ENCODE results near the gene RAB14.
A peak's percentile ranks its signal among the peaks of the same experiment; 100 is the strongest.

The RAB14 gene

DNA sequence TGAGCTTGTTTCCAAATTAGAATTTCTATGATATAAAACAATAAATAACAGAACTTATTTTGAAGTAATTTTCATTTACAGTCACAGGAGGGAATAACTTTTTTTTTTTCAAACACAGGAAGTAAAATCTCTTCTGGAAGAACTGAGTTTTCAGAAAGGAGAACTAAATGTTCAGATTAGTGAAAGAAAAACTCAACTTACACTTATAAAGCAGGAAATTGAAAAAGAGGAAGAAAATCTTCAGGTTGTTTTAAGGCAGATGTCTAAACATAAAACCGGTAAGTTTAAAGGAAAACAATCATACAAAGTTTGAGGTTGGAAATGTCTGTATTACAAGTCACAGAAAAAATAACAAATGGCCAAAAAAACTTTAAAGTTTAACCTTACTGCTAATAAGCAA, 41.6 kb downstream of the RAB14 start:
- no peaks in the 10 kb centered on the region for H3K27me3 ChIP-seq
- H3K36me3 ChIP-seq: peaks cover 34 to 95% (median 86%) of the 10 kb centered on the region in 11 experiments
- no peaks in the 10 kb centered on the region for H4K20me1 ChIP-seq
- no peak for TF ChIP-seq Cebpa-rat (IDR thresholded peaks at IDR 0.05)
- peak overlapping the region in 8 of 11 experiments; percentile 20 to 69 (median 62); a peak in 14 of 22 replicates for H3K27ac ChIP-seq
- H3K9ac ChIP-seq: peak overlapping the region in 3 of 11 experiments; percentile 38 to 54 (median 41); a peak in 4 of 22 replicates
- peak overlapping the region in 8 of 11 experiments; percentile 25 to 89 (median 66); a peak in 14 of 22 replicates for H3K4me2 ChIP-seq
- H3K4me1 ChIP-seq: peaks cover 24 to 52% (median 39%) of the 10 kb centered on the region in 10 experiments
- H3K9me3 ChIP-seq (replicated peaks in 1 of 11): no peaks in the 10 kb centered on the region
- no peak overlapping the region for H3K4me3 ChIP-seq

DNA sequence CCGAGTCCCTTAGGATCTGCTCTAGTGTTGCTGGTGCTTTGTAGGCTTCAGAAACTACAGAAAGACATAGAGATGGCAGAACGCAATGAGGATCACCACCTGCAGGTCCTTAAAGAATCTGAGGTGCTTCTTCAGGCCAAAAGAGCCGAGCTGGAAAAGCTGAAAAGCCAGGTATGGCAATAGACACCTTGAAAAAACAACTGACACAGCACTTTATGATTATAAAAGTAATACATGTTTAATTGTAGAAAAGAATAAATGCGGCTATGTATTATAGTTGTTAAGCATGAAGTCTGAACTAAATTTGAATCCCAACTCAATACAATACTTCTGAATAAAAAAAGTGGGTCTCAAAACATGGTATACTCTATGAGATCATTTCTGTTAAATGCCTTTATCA, 43.7 kb downstream of the RAB14 start:
- Histone ChIP-seq H3K27me3 (no peaks in the 10 kb centered on the region), H3K9ac (no peak overlapping the region), H3K9me3 (replicated peaks in 1 of 11) (no peaks in the 10 kb centered on the region), H3K36me3 (peaks cover 36 to 94% (median 84%) of the 10 kb centered on the region in 11 experiments), H3K27ac (no peak overlapping the region), H3K4me1 (peaks cover 24 to 52% (median 39%) of the 10 kb centered on the region in 10 experiments), H3K4me3 (no peak overlapping the region), H3K4me2 (no peak overlapping the region), H4K20me1 (no peaks in the 10 kb centered on the region)
- no peak for TF ChIP-seq Cebpa-rat (IDR thresholded peaks at IDR 0.05)

DNA sequence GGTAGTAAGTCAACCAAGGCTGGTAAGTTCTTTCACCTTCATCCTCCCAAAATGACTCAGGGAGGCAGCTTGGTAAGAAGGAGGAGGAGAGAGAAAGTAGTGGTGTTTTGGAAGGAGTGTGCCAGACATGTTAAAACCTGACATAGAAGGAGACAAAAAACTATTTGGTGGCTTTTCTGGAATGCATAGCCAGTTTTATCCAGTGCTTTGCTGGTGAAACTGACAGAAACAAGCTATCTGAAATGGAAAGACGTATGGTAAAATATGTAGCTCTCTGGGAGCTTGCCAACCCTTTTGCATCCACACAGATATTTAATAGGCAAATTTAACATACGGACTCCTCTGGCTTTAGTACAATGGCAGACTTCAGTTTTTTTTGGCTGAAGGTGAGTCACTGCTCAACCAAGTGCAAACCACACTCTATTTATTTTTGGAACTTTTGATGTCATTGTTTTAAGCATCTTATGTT, 45.4 kb downstream of the RAB14 start:
- H3K9ac ChIP-seq: 0 out of 22 replicates have a peak overlapping the region, but pooled peaks of 1 of the 11 experiments have one; percentile 22
- peaks cover 42 to 94% (median 84%) of the 10 kb centered on the region in 11 experiments for H3K36me3 ChIP-seq
- no peak for TF ChIP-seq Cebpa-rat (IDR thresholded peaks at IDR 0.05)
- H3K9me3 ChIP-seq (replicated peaks in 1 of 11): no peaks in the 10 kb centered on the region
- H3K4me2 ChIP-seq: peak overlapping the region; percentile 18 to 69 (median 54)
- H3K4me3 ChIP-seq: no peak overlapping the region
- peak overlapping the region in 5 of 11 experiments; percentile 8 to 48 (median 32); a peak in 6 of 22 replicates for H3K27ac ChIP-seq
- no peaks in the 10 kb centered on the region for H3K27me3 ChIP-seq
- H4K20me1 ChIP-seq: no peaks in the 10 kb centered on the region
- peaks cover 24 to 51% (median 39%) of the 10 kb centered on the region in 10 experiments for H3K4me1 ChIP-seq

DNA sequence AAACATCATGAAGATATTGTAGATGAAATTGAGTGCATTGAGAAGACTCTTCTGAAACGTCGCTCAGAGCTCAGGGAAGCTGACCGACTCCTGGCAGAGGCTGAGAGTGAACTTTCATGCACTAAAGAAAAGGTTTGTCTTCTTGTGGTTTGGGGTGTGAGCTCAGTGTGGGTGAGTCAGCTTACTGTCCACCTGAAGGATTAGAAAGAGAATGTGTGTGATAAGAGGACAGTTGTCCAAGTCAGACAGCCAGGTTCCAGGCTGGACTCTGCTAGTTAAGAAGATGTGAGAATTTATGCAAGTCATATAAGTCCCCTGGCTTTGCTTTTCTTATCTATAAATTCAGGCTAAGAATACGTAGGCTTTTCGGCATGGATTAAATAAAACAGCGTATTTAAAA, 46.9 kb downstream of the RAB14 start:
- Histone ChIP-seq H3K9ac (no peak overlapping the region), H3K4me1 (peaks cover 19 to 38% (median 27%) of the 10 kb centered on the region in 10 experiments), H3K9me3 (replicated peaks in 1 of 11) (no peaks in the 10 kb centered on the region), H3K27ac (no peak overlapping the region), H3K36me3 (peaks cover 52 to 99% (median 88%) of the 10 kb centered on the region in 11 experiments), H3K4me3 (no peak overlapping the region), H3K4me2 (no peak overlapping the region), H3K27me3 (no peaks in the 10 kb centered on the region), H4K20me1 (no peaks in the 10 kb centered on the region)
- TF ChIP-seq Cebpa-rat (IDR thresholded peaks at IDR 0.05): no peak

- Histone ChIP-seq H3K4me3 (no peak overlapping the region), H3K9ac (no peak overlapping the region), H3K27ac (no peak overlapping the region), H3K4me1 (peaks cover 12 to 26% (median 16%) of the 10 kb centered on the region in 10 experiments; a peak in 19 of 20 replicates), H3K27me3 (no peaks in the 10 kb centered on the region), H3K4me2 (no peak overlapping the region), H4K20me1 (no peaks in the 10 kb centered on the region), H3K9me3 (replicated peaks in 1 of 11) (no peaks in the 10 kb centered on the region), H3K36me3 (peaks cover 62 to 100% (median 88%) of the 10 kb centered on the region in 11 experiments)
- TF ChIP-seq Cebpa-rat (IDR thresholded peaks at IDR 0.05): no peak
Observed at GRCh38 chr9:121153642-121154041, 48.0 kb downstream of the RAB14 start.

DNA sequence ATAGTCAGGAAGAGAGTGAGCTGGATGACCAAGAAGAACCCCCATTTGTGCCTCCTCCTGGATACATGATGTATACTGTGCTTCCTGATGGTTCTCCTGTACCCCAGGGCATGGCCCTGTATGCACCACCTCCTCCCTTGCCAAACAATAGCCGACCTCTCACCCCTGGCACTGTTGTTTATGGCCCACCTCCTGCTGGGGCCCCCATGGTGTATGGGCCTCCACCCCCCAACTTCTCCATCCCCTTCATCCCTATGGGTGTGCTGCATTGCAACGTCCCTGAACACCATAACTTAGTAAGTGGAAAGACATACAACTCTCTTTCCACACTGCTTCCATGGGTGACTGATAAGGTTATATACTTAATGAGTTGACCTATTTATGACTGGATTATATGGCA, 51.5 kb downstream of the RAB14 start:
- Histone ChIP-seq H3K4me3 (no peak overlapping the region), H3K27me3 (no peaks in the 10 kb centered on the region), H3K9ac (no peak overlapping the region), H3K9me3 (replicated peaks in 1 of 11) (no peaks in the 10 kb centered on the region), H3K27ac (no peak overlapping the region), H3K36me3 (peaks cover 83 to 100% (median 95%) of the 10 kb centered on the region in 11 experiments), H3K4me2 (no peak overlapping the region), H3K4me1 (peaks cover 0 to under 1% (median 0%) of the 10 kb centered on the region in 10 experiments; a peak in 4 of 20 replicates), H4K20me1 (no peaks in the 10 kb centered on the region)
- no peak for TF ChIP-seq Cebpa-rat (IDR thresholded peaks at IDR 0.05)

- no peak overlapping the region for H3K4me3 ChIP-seq
- no peaks in the 10 kb centered on the region for H3K9me3 ChIP-seq (replicated peaks in 1 of 11)
- H3K36me3 ChIP-seq: peaks cover 98 to 100% (median 100%) of the 10 kb centered on the region in 11 experiments
- H4K20me1 ChIP-seq: no peaks in the 10 kb centered on the region
- H3K27me3 ChIP-seq: no peaks in the 10 kb centered on the region
- no peak overlapping the region for H3K4me2 ChIP-seq
- no peak overlapping the region for H3K27ac ChIP-seq
- H3K4me1 ChIP-seq: no peaks in the 10 kb centered on the region
- no peak for TF ChIP-seq Cebpa-rat (IDR thresholded peaks at IDR 0.05)
- no peak overlapping the region for H3K9ac ChIP-seq
Observed at GRCh38 chr9:121144482-121144881, 57.2 kb downstream of the RAB14 start.

GRCh38 chr9:121143771-121144170, 57.9 kb downstream of the RAB14 start:
- Histone ChIP-seq H3K36me3 (peaks cover 98 to 100% (median 100%) of the 10 kb centered on the region in 11 experiments), H3K4me2 (no peak overlapping the region), H3K4me3 (no peak overlapping the region), H4K20me1 (no peaks in the 10 kb centered on the region), H3K27ac (no peak overlapping the region), H3K27me3 (no peaks in the 10 kb centered on the region), H3K9ac (no peak overlapping the region), H3K9me3 (replicated peaks in 1 of 11) (no peaks in the 10 kb centered on the region), H3K4me1 (no peaks in the 10 kb centered on the region)
- no peak for TF ChIP-seq Cebpa-rat (IDR thresholded peaks at IDR 0.05)

DNA sequence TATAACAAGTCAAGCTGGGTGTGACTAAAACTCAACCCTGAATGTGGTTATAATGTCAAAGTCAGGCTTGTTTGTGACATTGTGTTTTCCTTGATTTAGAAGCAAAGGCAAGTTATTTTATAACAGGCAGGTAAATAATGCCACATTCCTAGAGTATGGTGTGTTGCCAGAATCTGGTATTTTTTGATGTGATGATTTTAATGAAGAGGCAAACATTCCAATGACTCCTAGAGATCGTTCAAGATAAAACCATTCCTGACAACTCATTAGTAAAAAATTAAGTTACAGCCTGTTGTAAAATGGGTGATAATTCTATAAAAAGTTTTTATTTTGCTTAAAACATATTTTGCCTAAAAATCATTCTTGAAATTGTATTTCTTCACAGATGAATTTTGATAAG, 60.0 kb downstream of the RAB14 start:
- TF ChIP-seq Cebpa-rat (IDR thresholded peaks at IDR 0.05): no peak
- H3K4me3 ChIP-seq: no peak overlapping the region
- H3K27me3 ChIP-seq: no peaks in the 10 kb centered on the region
- no peaks in the 10 kb centered on the region for H3K4me1 ChIP-seq
- peaks cover 95 to 100% (median 99%) of the 10 kb centered on the region in 11 experiments for H3K36me3 ChIP-seq
- H3K27ac ChIP-seq: no peak overlapping the region
- H3K9ac ChIP-seq: no peak overlapping the region
- H4K20me1 ChIP-seq: no peaks in the 10 kb centered on the region
- no peaks in the 10 kb centered on the region for H3K9me3 ChIP-seq (replicated peaks in 1 of 11)
- no peak overlapping the region for H3K4me2 ChIP-seq

DNA sequence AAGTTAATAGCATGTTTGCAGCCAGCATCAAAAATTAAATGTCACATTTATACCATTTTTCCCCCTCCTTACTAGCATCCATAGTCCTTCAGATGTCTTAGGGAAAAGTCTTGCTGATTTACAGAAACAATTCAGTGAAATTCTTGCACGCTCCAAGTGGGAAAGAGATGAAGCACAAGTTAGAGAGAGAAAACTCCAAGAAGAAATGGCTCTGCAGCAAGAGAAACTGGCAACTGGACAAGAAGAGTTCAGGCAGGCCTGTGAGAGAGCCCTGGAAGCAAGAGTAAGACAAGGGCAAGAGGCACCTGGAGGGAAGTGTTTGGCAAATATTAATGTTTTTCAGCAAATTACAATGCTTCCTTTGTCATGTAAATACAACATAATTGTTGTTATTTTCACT, 60.4 kb downstream of the RAB14 start:
- H3K4me2 ChIP-seq: no peak overlapping the region
- H3K27me3 ChIP-seq: no peaks in the 10 kb centered on the region
- H3K4me3 ChIP-seq: no peak overlapping the region
- no peaks in the 10 kb centered on the region for H4K20me1 ChIP-seq
- TF ChIP-seq Cebpa-rat (IDR thresholded peaks at IDR 0.05): no peak
- H3K27ac ChIP-seq: no peak overlapping the region
- no peak overlapping the region for H3K9ac ChIP-seq
- peaks cover 95 to 100% (median 99%) of the 10 kb centered on the region in 11 experiments for H3K36me3 ChIP-seq
- no peaks in the 10 kb centered on the region for H3K4me1 ChIP-seq
- no peaks in the 10 kb centered on the region for H3K9me3 ChIP-seq (replicated peaks in 1 of 11)
